LHCN-M2 (cell line): ENCODE measurements around the gene RBM10. TPM values are rescaled to one million over a fixed set of nuclear protein-coding genes. Genes with fewer than 3 reads are reported as not detected.
A peak's percentile ranks its signal among the peaks of the same experiment; 100 is the strongest.

Experiments used
- DNase-seq: peaks from one replicate; pipeline ENCODE4 v3.0.0-alpha.2; 2012; ENCODE audit warnings: low read depth
- total RNA-seq: library from RNA; depleted of rRNA; stranded (reverse); fragments of >200 nt; gene quantifications from 2 replicates; pipeline ENCODE4 v1.2.3, GENCODE V29; 2014

The RBM10 gene
- total RNA-seq, 1 experiment from 2014 or later, result 54.6 TPM

DNA sequence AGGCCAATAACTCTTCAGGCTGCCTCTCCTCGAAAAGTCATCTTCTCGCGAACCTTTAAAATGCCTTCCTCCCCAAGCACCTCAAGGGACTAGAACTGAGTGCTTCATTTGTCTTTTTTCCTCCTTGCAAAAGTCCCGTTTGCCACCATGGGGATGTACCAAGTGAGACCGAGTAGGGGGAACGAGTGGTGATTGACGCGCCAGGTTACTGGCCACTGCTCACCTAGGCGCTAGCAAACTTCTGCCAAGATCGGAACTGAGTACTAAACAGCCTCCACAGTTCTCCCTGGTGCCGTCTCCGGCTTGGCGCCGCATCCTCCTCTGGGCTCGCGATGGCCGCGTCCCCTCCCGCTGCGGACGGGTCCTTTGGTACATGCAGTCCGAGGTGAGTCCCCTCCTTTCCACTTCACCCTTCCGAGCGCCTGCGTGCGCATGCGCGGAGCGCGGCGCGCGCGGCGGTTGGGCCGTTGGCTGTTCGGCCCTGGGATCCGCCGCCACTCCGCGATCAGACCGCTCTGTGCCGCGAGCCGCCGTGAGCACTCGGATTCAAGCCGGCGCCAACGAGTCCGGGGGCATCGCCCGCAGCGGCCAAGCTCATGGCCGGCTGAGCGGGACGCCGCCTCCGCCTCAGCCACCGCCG is 73.4 kb downstream of the RBM10 start, which contains the start of gene CDK16:
TSS of gene CDK16 (plus strand) at position 402 of the 640 bp plus-strand sequence. CDS start 4,877 bp downstream, outside the sequence.
- DNase-seq, result peak; percentile 75

DNA sequence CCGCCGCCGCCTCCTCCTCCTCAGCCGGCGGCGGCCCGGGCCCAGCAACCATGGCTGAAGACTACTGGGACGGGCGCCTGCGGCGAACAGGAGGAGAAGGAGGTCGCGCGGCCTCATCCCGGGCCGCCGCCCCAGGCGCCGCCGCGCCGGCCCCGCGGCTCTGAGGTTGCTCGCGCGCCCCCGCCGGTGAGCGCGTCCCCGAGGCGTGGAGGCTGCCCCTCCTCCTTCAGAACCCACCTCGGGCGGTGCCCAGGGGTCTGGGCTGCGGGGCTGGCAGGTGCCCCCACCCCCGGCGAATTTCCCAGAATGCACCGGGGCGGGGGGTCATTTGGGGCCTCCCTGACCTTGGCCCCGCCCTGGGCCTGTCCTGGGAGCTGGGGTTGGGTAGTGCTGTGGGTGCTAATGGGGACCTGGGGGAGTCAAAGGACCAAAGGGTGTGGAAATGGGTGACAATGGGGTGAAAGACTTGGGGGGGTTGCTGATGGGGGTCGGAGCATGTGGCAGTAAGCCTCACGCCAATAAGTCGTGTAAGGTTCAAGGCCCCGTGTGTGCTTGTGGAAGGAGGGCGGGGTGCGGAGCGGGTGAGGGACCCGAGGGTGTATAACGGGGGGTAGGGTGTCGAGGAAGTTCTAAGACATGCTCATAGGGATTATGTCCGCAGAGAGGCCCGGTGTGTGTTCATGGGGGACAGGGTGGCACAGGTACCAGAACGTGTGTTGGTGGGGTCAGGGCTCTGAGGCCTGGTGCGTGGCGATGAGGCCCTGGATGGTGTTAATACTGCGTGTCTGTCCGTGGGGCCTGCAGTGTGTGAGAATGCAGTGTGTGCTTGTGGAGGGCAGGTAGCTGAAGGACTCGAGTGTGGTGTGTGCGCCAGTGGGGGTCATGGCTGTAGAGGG is 74.1 kb downstream of the RBM10 start:
- no peak for DNase-seq

DNA sequence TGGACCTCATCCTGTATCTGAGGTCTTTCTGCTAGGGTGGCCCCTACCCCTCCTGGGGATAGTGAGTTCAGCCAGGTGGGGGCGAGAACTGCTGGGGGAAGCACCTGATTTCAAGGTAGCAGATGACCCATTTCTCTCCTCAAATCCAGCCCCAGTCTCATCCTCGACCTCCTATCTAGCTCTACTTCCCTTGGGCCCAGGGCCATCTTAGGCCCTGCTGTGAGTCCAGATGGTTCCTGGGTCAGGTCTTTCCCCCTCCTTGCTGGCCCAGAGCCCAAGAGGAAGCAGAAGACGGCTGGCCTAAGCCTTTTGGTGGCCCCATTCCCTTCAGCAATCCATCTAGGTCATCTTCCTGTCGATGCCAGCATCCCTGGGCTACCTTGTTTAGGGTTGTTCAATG is 76.7 kb downstream of the RBM10 start:
- no peak for DNase-seq

DNA sequence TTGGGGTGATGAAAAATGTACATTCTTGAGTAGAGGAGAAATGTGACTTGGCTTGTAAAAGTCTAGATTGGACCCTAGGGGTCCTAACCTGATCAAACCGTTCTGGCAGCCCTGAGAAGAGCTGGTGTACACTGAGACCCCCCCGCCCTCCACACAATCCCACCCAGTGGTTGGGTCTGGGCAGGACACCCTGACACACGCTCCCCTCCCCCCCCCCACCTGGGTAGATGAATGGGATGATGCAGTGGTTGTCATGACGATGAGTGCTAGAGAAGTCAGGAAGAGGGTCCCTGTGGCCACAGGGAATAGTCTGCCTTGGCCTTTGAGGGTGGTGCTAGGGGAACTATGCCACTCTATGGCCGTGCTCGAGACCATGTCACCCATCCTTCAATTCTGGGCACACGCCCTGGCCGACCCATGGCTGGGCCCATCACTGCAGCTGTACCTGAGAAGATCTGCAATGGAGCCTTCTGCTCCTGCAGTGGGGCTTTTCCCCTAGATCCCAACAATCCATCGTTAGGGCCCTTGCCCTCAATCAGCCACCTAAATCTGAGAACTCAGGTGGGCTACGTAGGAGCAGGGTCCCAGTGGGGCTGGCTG is 77.8 kb downstream of the RBM10 start:
- no peak for DNase-seq

DNA sequence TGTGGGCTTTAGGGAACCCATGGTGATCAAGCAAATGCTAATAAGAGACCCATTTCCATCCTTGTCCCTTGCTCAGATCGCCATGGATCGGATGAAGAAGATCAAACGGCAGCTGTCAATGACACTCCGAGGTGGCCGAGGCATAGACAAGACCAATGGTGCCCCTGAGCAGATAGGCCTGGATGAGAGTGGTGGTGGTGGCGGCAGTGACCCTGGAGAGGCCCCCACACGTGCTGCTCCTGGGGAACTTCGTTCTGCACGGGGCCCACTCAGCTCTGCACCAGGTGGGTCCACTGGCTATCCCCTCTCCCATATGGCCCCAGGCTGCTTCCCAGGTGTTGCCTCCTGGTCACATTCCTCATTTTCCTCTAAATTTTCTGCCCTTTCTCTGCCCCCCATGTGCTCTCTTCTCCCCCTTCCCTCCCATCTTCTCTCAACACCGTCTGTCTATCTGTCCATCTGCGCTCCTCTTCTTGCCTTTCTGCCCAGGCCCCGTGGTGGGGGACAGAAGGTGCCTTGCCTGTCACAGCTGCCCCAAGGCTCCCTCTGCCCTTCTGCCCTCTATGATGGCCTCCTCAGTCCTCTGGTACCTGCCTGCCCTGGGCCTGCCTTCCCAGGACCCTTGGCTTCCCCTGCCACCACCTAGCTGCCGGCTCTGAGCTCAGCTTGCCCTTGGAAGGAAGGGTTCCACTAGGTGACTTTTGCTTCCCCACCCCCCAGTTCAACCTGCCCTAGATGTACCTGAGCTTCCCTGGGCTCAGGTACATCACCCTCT is 78.6 kb downstream of the RBM10 start:
- no peak for DNase-seq

DNA sequence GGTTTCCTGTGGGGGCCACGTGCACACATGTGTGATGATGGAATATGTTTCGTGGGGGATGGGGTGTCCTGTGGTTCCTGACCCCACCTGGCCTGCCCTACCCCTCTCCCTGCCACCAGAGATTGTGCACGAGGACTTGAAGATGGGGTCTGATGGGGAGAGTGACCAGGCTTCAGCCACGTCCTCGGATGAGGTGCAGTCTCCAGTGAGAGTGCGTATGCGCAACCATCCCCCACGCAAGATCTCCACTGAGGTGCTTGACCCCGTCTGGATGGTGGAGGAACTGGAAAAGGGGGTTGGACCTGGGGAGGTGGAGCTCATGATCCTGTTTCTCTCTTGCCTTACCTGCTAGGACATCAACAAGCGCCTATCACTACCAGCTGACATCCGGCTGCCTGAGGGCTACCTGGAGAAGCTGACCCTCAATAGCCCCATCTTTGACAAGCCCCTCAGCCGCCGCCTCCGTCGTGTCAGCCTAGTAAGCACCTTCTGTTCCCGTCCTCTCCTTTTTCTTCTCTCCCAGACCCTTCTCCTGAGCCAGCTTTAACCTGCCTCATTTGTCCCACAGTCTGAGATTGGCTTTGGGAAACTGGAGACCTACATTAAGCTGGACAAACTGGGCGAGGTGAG is 79.4 kb downstream of the RBM10 start:
- DNase-seq, result no peak

DNA sequence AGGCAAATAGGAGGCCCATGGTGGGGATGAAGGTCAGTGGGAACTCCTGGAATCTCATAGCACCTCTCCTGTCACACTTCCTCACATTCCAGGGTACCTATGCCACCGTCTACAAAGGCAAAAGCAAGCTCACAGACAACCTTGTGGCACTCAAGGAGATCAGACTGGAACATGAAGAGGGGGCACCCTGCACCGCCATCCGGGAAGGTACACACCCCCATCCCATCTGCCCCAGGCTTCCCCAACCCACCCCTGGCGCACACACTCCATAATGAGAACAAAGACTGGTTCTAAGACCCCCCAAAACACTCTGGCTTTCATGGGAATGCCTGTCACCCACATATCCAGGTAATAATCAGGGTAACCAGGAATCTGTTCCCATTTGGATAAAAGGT is 79.9 kb downstream of the RBM10 start:
- DNase-seq, result no peak

DNA sequence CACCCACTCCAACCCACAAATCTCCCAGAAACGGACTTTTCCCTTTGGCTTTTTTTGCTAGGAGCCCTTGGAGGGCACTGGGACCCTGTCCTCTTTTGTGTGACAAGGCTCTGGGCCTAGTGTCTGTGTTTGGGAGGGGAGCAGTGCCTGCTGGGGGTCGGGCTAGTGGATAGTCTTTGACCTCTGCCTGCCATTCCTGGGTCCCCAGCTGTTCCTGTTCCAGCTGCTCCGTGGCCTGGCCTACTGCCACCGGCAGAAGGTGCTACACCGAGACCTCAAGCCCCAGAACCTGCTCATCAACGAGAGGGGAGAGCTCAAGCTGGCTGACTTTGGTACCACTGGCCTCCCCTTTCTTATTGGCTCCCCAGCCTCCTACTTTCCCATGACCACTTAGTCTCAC is 81.0 kb downstream of the RBM10 start:
- DNase-seq, result no peak

DNA sequence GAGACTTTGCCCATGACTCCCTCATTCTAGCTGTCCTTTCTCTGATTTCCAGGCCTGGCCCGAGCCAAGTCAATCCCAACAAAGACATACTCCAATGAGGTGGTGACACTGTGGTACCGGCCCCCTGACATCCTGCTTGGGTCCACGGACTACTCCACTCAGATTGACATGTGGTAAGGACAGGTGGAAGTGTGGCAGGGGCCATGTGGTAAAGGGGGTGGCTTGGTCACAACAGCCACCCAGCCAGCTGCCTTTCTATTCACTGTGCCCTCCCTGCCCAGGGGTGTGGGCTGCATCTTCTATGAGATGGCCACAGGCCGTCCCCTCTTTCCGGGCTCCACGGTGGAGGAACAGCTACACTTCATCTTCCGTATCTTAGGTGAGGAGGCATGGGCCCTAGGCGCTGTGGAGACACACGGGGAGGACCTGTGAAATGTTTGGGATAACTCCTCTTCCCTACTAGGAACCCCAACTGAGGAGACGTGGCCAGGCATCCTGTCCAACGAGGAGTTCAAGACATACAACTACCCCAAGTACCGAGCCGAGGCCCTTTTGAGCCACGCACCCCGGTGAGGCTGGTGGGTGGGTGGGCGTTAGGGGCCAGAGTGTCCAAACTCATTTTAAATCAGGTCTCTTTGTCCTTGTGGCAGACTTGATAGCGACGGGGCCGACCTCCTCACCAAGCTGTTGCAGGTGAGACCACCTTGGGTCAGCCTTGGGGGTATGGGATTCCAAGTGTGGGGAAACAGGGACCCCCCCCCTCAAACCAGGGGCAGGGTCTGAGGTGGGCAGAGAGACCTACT is 81.7 kb downstream of the RBM10 start:
- no peak for DNase-seq

DNA sequence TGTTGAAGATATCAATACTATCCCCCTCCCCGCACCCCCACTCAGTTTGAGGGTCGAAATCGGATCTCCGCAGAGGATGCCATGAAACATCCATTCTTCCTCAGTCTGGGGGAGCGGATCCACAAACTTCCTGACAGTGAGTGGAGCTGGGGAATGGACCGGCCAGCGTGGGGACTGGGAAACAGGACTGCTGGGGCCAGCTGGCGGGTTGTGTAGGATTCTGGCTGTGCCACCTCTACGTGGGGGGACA is 82.2 kb downstream of the RBM10 start:
- no peak for DNase-seq

DNA sequence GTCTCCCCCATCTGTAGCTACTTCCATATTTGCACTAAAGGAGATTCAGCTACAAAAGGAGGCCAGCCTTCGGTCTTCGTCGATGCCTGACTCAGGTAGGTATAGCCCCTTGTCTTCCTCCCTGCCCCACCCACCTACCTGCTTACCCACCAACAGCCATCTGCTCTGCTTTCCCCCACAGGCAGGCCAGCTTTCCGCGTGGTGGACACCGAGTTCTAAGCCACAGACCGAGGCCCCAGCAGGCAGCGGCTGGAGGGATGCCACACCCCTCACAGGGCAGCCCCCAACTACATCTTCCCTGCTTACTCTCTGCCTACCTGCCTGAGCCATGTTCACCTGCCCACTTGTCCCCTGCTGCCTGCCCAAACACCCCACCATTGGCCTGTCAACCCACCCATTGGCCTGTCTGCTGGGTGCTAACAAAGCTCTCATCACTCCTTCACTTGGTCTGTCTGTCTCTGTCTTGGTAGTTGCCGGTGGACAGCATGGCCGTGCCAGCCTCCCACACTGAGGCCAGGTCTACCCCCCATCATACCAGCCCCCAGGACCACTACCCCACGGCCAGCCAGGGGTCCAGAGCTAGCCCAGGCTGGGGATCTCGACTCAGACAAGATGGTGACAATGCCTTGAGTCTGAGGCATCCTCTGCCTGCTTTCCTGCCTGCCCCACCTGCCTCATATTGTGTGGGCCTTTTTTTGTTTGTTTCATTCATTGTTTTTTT is 83.7 kb downstream of the RBM10 start:
- no peak for DNase-seq

DNA sequence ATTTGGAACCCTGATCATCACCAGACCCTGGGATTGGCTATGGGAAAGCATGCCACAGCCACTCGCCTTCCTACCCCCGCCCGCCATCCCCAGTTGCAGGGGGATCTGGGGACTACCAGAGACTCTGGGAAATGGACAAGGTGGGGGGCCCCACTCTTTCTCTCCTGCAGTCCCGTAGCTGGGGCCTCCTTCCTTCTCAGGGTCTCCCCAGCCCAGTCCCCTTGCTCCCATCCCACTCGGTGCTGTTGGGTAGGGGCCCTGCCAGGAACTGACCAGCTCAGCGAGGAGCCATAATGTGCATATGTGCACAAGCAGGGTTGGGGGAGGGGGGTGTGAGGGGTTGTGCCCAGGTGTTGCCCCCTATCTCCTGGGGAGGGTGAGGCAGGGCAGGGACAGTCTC is 84.4 kb downstream of the RBM10 start:
- no peak for DNase-seq

DNA sequence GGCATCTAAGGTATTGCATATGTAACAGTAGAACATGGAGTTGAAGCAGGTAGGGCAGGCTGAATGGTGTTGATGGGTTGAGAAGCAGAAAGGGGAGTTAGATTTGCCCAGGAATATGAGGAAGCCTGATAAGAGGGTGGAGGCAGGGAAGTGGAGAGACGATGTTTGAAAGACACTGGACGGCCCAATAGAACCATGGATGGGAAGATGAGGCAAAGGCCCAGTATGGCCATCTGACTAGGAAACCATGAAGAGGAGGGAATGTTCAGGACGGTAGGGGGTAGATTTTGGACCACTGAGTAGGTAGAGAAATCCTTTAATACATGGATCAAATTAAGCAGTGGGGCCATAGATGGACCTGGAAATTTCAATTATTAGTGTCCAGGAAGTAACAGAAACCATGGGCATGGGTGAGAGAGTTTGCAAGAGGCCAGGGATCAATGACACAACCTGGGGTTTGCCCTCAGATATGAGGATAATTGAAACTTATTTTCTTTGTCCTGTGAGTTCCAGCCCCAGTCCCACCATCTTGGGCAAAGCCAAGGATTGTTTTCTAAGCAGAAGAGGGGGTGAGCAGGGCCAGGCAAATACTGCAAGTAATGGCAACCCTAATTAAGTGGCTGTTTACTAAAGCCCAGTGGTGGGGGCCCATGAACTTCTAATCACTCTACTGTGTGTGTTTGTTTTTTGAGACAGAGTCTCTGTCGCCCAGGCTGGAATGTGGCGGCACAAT is 85.3 kb downstream of the RBM10 start:
- DNase-seq, result no peak

DNA sequence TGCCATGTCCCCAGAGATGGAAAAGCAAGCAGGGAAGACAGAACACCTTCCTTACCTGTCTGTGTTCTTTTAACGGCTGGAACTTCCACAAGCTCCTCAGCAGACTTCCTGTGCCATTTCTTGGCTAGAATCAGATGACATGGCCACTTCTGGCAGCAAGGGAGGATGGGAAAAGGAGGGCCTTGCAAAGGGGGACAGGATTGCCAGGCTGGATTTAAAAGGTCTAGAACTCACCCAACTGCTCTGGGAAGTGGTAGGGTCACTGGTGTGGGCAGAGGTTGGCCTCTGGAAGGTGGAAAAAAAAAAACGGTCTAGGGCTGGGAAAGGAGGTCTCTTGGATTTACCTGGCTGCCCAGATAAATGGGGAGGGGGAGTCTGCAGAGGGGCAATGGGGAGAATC is 86.1 kb downstream of the RBM10 start:
- DNase-seq, result no peak

DNA sequence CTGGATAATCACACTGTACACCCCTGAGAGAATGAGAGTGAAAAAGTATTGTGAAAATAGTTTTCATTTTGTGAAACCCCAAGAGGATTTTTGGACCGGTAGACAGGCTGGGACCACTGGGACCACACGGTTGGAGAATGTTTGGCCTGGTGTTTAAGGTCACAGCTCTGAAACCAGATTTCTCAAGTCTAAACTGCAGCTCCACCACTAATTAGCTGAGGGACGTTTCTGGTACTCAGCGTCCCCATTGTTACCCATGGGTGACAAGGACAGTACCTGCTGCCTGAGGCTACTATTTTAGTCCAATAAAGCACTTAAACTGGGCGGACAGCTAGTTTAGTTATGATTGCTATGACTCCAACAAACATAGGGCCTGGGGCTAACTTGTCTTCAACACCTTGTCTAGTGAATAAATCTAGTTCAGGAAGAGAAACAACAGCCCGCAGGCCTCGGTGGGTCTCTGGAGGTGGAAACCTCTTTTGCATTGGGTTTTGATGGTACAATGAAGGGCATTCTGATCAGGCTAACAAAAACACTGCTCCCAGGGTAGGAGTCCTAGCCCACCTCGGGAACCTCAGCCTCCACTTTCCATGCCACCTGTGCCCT is 87.3 kb downstream of the RBM10 start:
- no peak for DNase-seq

DNA sequence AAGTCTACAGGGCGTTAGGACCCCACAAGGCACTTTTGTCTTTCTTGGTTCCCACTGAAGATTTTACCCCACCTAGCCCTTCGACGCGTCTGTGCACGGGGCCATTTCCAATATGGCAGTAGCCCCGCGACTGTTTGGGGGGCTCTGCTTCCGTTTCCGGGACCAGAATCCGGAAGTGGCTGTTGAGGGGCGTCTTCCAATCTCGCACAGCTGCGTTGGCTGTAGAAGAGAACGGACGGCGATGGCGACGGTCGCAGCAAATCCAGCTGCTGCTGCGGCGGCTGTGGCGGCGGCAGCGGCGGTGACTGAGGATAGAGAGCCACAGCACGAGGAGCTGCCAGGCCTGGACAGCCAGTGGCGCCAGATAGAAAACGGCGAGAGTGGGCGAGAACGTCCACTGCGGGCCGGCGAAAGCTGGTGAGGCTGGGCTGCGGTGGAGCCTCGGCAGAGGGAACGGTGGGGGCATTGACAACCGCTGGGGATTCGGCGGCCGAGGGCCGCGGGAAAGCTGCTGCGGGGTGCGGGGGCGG is 87.8 kb downstream of the RBM10 start, which contains the start of gene USP11:
TSS of gene USP11 (plus strand) at position 207 of the 530 bp plus-strand sequence. CDS start at position 242, 35 bp downstream.
- DNase-seq, result peak; percentile 58

DNA sequence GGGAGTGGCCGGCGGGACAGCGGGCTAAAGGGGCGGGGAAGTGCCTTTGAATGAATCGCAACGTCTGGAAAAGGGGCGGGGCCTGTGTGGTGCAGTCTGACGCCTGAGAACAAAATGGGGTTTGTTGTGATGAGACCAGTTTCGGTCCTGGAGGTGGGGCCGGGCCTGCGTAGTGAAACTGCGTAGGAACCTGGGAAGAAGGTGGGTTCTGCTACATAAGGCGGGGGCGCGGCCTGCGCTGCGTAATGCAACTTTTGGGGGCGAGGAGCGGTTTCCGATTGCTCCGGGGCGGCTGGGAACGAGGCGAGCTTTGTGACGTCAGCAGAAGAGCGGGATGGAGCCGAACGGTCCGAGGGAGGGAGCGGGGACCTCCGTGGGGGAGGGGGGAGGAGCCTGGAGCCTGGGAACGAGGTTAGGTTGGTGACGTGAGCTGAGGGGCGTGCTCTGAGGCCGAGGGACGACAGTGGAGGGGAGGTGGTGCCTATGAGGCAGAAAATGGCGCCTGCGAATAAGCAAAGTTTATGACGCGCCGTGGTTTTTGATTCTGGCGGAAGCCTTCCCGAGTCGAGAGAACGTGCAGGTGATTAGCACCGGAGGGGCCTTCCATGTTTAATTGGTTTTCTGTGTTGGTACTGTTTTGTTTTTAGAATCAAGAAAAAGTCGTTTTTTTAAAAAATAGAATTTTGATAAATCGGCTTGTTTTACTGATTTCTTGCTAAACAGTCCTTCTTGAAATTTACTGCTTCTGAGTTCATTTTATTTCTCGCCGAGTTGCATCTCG is 88.5 kb downstream of the RBM10 start:
- DNase-seq, result peak; percentile 95

DNA sequence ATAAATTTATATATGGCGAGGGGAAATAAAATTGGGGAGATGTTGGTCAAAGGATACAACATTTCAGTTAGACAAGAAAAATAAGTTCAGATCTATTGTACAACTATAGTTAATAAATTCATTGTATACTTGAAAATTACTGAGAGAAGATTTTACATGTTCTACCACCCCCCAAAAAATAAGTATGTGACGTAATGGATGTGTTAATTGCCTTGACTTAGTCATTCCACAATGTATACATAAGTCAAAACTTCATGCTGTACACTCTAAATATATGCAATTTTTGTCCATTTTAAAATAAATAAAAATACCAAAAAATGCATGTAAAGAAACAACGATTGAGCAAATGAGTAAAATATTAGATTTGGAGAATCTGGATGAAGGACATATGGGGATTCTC is 89.6 kb downstream of the RBM10 start:
- no peak for DNase-seq
